ENCODE results near the gene NSD1.
"Not testable (repeated sequence)": the region's sequence is repeated elsewhere in the genome, so short reads cannot be mapped to it uniquely, and the experiment has no call there.

The NSD1 gene

DNA sequence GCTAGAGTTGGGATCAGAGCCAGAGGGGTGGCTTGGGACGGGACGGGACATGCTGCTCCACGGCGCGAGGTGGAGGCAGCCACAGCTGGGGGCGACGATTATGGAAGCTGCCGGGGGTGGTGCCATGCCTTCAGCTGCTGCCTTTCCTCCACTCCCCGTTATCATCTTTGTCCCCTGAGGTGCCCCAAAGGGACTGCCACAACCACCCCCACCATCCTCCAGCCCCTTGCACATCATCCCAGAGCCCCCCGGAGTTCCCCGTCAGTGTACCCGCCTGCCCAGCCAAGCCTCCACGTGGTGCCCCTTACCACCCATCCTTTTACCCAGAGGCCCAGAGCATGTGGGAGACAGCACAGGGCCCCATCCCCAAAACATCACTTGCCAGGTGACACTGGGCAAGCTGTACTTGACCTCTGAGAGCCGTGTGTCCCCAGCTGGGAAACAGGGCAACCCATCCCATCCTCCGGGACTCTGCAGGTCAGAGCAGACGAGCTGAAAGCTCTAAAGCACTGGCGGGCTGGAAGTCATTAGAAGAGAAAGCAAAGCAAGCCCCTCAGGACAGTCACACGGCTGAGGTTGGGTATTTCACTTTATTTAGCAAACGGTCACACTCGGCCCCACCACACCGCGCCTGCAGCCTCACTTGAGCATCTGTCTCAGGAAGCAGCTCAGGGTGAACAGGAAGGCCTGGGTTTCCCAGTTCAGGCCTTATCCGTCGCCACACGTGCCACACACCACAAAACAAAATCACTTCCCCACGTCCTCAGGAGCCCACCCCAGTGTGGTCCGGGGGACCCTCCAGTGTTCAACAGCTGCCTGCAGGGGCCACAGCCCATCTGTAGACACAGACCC lies 197.6 kb downstream of the NSD1 start:
- DNase-seq (ENCODE audit: low read depth), result no peak

DNA sequence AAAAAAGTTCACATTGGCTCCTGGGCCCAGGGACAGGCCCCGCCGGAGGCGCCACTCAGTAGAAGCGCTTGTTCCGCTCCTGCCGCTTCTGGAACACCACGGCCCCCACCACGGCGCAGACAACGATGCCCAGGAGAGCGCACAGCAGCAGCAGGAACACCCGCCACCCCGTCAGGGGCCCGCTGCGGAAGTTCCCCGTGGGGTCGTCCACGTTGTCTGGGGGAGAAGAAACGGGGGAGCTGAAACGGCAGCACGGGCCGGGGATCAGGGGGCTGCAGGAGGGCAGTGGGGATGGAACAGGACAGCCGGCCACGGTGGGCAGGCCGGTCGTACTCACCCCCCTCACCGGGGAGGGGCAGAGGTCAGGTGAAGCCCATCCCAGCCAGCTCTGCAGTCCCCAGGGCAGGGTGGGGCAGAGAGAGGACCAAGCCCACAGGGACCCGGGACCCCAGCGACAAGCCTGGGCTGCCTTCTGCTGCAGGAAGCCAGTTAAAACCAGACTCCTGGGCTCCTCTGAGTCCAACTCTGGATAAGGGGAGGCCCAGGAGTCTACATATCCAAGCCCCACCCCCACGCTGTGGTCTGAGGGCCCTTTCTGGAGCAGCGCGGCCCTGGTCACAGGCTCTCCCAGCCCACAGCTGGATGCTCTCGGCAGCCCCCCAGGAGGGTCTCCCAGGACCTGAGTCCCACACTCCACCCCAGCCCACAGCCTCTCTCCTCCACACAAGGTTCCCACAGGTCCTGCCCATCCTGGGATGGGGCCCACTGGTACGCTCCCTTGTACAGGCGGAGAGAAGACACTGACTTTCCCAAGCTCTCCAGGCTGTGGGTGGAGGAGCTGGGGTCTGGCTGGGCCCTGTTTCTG lies 198.7 kb downstream of the NSD1 start:
- no peak for DNase-seq (ENCODE audit: low read depth)

DNA sequence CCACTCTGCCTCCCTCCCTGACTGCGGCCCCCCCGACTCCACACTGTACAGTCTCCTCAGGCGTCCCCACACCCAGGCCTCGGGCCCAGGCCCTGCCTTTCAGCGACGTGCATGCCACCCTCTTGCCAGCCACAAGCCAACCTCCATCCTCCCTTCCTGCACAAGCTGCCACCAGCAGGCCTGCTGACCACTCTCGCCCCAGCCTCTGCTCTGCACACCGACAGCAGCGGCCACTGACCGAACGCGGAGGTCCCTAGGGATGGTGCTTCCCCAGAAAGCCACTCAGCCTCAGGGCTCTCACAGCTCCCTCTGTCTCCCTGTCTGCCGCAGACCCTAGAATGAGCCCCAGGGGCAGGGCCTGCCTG lies 199.3 kb downstream of the NSD1 start:
- DNase-seq (ENCODE audit: low read depth), result no peak

DNA sequence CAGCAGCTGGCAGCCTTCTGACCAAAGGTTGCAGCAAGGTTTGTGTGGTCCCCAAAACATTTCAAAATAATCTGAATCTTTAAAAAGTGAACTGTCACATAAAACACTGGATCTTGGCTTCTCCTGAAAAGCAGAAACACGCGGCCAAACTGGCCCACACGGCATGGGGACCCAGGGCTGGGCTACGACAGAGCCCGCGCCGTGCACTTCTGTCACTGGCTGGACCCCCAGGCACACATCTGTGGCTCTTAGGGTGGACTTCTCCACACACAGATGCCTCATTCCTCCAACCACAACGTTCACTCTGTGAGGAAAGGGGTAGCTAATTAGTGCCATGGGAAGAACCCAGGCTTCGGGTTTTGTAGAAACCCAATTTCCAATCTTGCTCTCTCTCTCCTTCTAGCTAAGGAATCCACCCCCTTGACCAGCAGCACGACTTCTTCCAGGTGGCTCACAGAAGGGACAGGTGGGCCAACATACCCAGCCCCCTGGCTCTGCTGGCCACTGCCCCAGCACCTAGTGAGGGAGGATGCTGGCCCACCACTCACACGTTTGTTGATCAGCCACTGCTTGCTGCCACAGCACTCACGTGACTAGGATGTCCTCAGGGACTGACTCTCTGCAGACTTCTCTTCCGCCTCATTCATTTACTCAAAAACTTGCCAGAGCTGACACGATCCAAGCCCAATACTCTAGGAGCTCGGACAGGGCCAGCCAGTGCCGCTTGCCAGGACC lies 200.0 kb downstream of the NSD1 start:
- no peak for DNase-seq (ENCODE audit: low read depth)

DNA sequence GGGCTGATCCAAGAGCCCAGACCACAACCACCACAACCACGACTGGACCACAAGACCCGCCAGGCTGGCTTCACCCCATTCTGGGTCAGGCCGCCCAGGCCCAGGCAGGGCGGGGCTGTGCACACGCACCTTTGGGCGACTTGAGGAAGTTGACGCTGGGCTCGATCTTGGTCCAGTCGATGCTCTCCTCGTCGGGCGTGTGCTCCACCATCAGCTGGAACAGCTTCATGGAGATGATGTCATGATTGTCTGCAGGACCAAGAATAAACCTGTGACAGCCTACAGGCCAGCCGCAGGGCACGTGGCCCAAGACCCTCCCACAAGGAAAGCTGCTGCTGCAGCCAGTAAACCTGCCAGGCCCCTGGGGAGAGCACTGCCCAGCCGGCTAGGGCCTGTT lies 200.6 kb downstream of the NSD1 start:
- no peak for DNase-seq (ENCODE audit: low read depth)

DNA sequence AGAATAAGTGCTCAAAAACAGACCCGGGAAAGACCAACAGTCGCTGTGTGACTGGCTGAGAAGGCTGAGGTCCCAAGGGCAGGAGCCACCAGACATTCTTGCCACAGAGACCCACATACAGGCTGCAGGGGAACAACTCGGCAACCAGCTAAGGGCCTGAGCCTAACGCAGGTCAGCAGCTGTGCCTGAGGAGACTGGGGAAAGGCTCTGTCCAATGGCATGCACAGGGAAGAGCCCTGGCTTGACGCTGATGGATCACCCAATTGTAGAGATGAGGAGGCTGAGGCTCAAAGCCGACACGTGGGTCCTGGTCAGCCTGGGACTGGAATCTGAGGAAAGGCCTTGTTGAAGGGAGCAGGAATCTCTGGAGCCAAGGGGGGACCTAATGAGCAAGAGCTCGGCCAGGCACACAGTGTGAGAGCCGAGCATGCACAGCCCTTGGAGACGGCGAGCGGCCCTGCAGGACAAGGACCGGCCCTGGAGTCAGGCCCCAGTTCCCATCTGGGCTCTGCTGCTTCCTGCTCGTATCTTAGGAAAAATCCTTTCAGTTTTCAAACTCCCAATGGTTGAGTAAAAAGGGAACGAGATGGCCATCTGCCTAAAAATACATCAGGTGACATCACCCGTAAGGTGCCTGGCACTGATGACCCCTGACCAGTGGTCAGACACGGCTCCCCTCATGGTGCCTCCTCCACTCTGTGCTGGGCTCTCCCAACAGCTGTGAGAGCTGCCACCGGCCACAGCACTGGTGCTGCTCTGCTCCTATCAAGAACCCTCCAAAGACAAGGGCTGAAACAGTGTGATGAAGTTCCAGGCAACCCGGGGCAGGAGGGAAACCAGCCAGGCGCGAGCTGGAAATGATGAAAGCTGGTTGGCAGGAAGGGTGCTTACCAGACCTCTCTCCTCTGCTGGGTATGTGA lies 201.5 kb downstream of the NSD1 start:
- DNase-seq (ENCODE audit: low read depth), result no peak

DNA sequence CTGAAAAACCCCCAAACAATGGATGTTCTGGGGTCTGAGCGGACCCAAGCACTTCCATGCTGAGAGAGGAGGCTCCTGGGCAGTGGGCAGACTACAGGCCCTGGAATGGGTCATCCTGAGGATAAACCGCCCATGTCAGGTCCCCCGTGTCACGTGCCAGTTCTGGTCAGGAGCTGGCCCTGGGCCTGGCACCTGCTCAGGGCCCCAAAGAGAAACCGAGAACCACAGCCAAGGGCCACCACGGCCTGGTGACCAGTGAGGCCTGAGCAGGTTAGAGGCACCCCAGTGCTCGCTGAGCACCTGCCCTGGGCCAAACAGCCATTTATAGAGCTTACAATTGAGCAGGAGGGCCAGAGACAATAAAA lies 202.1 kb downstream of the NSD1 start:
- DNase-seq (ENCODE audit: low read depth), result no peak

DNA sequence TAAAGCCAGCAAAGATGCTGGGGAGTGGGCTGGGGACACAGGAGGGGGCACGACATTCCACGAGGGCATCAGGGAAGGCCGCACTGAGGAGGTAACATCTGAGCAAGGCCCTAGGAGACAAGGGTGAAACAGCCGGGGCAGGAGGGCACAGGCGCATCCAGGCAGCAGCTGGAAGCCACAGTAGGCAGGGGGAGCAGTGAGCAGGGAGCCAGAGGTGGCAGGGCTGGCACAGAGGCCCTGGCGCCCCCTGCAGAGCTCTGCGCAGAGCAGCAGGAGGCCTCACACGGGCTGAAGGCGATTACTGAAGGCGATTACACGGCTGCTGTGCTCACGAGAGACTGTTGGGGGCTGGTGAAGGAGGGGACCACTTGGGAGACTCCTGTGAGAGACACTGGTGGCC lies 202.5 kb downstream of the NSD1 start:
- DNase-seq (ENCODE audit: low read depth), result no peak

DNA sequence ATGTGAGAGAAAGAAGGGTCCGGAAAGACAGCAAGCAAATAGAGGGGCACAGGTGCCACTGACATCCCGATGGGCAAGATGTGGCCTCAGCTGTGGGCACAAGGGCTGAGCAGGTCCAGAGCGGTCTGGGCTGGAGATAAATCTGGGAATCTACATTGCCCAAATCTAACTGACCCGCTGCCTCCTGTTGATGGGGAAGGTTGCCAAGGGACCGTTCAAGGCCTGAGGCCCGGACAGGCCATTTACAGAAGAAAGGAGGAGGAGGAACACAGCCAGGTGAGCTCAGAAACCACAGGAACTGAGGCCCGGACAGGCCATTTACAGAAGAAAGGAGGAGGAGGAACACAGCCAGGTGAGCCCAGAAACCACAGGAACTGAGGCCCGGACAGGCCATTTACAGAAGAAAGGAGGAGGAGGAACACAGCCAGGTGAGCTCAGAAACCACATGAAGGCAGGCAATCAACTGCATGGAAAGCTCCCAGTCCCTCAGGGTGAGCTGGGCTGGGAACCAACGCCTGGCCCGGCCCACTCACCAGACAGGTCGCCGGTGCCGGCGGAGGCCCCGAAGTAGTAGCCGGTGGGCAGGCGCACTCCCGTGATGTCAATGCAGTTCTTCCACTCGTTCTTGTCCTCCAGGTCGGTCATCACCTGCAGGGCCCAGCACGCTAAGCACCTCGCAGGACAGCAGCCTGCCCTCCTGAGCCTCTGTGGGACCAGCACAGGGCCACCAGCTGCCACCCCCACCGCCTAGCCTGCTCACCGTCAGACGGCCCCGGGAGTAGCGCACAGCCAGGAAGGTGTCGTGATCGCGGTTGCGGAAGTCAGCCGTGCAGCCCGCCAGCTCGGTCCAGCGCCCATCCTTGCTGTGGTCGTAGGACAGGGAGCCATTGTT lies 203.3 kb downstream of the NSD1 start:
- no peak for DNase-seq (ENCODE audit: low read depth)

DNA sequence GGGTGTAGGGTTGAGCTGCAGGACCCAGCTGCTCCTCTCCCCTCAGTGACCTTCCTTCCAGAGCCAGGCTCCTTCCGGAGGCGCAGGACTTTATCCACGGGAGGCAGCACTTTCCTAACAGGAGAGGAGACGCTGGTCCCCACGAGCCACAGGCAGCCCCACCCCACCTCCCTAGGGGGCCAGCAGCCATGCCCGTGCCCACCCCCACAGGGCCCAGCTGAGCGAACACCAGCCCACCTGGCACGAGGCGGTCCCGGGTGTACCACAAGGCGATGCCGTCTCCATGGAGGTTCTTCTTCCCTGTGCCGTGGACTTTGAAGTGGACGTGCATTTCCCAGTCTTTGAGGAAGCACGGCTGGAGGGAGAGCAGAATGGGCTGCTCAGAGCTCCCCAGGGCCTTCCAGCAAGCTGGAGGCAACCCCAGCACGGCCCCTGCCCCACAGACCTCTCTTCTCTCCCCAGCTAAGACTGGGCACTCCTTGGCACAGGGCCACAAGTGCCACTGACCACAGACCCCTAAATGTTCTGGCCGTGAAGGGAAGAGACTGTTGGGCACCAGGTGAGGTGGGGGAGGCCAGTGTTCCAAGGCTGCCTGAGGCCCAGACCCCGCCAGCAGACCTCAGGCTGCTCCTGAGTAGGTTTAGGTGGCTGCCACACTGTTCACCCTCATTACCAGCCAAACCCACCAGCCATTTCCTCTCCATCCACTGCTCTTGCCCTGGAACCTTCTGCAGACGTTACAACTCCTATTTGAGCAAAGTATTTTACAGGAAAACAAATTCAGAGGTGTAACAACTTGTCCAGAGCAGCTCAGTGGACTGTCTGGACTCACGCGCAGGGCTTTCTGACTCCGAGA lies 204.9 kb downstream of the NSD1 start:
- no peak for DNase-seq (ENCODE audit: low read depth)

DNA sequence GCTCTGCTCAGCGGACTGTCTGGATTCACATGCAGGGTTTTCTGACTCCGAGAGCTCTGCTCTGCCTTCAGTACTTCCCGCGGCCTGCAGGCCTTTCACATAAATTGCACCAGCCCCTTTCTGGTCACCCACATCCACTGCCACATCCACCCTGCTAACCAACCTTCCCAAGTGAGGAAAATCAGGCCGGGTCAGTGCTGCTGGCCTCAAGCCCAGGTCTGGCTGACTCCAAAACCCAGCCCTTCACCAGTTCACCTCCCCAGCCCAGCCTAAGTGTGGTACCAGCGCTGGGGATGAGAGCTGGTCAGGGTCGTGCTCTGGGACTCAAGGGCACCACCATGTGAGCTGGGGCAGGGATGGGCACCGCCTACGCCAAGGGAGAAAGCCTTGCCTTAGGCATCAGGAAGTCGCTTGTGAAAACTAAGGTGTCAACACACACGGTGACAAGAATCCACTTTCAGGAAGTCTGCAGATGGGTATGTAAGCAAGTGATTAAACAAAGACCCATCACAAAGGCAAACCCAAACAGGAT lies 205.6 kb downstream of the NSD1 start:
- DNase-seq (ENCODE audit: low read depth), result no peak

DNA sequence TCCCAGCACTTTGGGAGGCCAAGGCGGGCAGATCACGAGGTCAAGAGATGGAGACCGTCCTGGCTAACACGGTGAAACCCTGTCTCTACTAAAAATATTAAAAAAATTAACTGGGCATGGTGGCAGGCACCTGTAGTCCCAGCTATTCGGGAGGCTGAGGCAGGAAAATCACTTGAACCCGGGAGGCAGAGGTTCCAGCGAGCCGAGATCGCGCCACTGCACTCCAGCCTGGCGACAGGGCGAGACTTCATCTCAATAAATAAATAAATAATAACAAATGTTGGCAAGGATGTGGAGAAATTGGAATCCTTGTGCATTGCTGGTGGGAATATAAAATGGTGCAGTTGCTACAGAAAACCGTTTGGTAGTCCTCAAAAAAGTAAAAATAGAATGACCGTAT lies 209.4 kb downstream of the NSD1 start:
- DNase-seq (ENCODE audit: low read depth), result not testable (repeated sequence)

DNA sequence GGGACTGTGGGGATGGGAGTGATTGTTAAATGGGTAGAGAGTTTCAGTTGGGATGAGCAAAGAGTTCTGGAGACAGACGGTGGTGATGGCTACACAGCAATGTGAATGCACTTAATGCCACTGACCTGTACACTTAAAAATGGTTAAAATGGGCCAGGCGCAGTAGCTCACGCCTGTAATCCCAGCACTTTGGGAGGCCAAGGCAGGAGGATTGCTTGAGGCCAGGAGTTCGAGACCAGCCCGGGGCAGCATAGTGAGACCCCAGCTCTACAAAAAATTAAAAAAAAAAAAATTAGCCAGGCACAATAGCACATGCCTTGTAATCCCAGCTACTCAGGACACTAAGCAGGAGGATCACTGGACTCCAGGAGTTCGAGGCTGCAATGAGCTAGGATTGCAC lies 210.2 kb downstream of the NSD1 start:
- DNase-seq (ENCODE audit: low read depth), result no peak

DNA sequence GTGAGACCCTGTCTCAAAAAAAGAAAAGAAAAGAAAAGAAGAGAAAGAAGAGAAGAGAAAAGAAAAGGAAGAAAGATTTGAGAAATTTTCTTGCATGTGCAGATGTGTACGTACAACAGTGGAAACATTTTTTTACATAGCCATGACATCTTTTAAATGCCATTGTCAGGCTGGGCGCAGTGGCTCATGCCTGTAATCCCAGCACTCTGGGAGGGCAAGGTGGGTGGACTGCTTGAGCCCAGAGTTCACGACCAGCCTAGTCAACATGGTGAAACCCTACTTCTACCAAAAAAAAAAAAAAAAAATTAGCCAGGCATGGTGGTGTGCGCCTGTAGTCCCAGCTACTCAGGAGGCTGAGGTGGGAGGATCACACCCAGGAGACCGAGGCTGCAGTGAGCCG lies 211.3 kb downstream of the NSD1 start:
- no peak for DNase-seq (ENCODE audit: low read depth)

DNA sequence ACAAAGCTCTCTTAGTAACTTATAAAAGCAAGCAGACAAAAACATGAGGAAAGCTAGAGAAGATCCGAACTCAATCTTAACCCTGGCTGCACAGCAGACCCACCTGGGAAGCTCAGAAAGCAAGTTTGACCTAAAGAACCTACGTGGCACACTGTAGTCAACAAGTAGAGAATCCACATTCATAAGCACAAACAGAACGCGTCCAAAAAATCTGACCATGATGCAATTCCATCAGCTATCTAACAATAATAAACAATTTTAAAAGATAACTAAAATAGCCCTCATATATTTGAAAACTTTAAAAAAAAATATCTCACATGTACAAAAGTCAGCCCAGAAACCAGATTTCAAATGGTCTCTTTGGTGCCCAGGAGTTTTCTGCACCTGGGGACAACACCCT lies 213.2 kb downstream of the NSD1 start:
- no peak for DNase-seq (ENCODE audit: low read depth)

DNA sequence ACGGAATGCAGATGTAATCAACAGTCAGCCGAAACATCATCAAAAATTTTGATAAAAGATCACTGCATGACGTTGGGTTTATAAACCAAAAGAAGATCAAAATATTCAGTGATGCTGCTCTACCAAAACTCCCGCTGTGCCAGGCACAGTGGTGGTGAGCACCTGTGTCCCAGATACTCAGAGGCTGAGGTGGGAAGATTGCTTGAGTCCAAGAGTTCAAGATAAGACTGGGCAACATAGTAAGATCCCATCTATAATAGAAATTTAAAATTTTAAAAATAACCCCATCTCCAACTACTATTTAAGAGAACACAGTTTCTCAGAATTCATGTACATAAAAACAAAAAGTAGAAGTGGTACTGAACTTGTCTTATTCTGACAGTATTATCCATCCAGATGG lies 214.1 kb downstream of the NSD1 start:
- DNase-seq (ENCODE audit: low read depth), result no peak

DNA sequence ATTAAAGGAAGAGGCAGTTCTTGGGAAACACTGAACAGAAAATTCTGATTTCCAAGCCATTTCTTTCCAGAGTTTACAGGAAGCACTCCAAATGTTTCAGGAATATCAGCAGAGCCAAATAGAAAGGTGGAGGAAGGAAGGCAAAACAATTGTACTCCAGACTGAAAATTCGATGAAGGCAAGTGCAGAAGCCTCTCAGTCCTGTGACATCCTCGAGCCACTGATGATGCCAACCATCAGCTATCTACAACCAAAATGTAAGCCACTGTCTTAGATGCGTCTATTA lies 215.7 kb downstream of the NSD1 start:
- DNase-seq (ENCODE audit: low read depth), result no peak

DNA sequence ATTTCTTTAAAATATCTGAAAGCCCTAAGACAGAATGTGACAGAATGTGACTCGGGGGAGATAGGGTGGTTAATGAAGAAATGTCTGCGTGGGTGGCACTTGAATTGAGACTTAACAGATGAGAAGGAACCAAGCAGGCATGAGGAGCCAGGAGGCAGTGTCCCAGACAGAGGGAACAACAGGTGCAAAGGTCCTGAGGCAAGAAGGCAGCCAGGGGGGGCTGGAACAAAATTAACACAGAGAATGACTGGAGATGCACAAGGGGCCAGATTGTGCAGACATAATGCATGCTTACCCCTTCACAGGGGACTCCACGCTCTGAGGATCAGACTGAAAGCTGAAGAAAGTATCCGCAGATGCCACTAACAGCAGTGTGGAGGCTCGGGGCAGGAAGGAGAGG lies 216.2 kb downstream of the NSD1 start:
- no peak for DNase-seq (ENCODE audit: low read depth)
